Right lobe of liver (tissue), 4 donors: ENCODE measurements around the gene ZBTB4.

Experiments
- POLR2A ChIP-seq: fragments of 450-650 bp; IDR thresholded peaks from one replicate; pipeline ENCODE4 v1.6.1; 2017; ENCODE audit warnings: antibody characterized with exemption, mild to moderate bottlenecking
- TF ChIP-seq, protein P1 (sequence below), 4 donors: fragments of 200-600 bp in 3 of 4; fragments of 450-650 bp in 1 of 4; IDR thresholded peaks; one replicate each; pipeline versions ENCODE4 v1.5.1 to v1.8.0; 2016 to 2022; ENCODE audit warnings: antibody characterized with exemption in 4 of 4, mild to moderate bottlenecking in 2 of 4
- donor health status: DM: no; HTN: no; CAD: no.
- donor health status: DM: no; HTN: no; CAD: no.
- donor health status: DM: no; HTN: yes; CAD: no.

DNA sequence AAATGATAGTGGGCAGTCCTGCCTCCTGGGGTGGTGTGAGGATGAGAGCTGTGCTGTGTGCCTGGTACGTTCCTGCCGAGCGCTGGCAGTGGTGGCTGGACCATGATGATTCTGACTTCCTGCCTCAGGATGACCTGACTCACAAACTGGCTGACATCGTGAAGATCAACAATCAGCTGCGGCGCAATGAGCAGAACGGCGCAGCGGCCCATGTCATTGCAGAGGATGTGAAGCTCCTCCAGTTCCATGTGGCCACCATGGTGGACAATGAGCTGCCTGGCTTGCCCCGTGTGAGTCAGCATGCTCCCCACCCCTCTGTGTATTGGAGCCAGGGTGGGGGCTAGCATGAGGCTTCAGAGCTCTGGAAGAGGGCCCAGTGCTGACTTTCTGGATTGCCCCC is 17.8 kb upstream of the ZBTB4 start:
- TF ChIP-seq POLR2A, result no peak
- TF ChIP-seq, protein P1, sequence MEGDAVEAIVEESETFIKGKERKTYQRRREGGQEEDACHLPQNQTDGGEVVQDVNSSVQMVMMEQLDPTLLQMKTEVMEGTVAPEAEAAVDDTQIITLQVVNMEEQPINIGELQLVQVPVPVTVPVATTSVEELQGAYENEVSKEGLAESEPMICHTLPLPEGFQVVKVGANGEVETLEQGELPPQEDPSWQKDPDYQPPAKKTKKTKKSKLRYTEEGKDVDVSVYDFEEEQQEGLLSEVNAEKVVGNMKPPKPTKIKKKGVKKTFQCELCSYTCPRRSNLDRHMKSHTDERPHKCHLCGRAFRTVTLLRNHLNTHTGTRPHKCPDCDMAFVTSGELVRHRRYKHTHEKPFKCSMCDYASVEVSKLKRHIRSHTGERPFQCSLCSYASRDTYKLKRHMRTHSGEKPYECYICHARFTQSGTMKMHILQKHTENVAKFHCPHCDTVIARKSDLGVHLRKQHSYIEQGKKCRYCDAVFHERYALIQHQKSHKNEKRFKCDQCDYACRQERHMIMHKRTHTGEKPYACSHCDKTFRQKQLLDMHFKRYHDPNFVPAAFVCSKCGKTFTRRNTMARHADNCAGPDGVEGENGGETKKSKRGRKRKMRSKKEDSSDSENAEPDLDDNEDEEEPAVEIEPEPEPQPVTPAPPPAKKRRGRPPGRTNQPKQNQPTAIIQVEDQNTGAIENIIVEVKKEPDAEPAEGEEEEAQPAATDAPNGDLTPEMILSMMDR (IDR thresholded peaks at IDR 0.05), result no peak
